Measurements from ENCODE around the gene KYNU.

DNA sequence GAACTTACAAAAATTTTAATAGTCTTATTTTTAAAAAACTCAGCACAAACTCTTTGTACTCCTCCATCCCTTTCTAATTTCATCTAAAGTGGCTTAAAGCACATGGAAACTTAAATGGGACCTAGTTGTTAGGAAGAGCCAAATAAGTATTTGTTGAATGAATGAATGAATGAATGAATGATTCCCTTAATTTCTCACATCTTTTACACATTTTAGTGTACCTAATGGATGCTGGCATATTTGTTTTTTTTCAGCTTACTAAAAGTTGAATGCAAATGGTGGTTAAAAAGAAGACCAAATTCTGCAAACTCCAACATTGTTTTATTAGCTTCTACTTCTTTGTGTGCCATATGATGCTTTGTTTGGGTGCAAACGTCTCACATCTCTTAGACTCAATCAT lies 89.6 kb downstream of the KYNU start:
- TF ChIP-seq ISL1 (CRISPR knock-in tag; IDR thresholded peaks at IDR 0.05) (no peak), ZFP30 (CRISPR knock-in tag; IDR thresholded peaks at IDR 0.05) (no peak), TCF4 (CRISPR knock-in tag; IDR thresholded peaks at IDR 0.05; ENCODE audit: borderline replicate concordance) (no peak)
